ENCODE results near the gene TNIP3.
A peak's percentile ranks its signal among the peaks of the same experiment; 100 is the strongest.
"Not testable (repeated sequence)": the region's sequence is repeated elsewhere in the genome, so short reads cannot be mapped to it uniquely, and the experiment has no call there.

TNIP3 gene

GRCh38 chr4:121164291-121164690 is at the start of gene TNIP3:
Gene TNIP3 (minus strand): TSS chr4:121164321. CDS start chr4:121164125, 196 bp downstream.
- no peak for DNase-seq (ENCODE audit: low spot score)

- DNase-seq (ENCODE audit: low spot score), result no peak
Measured at GRCh38 chr4:121212806-121213205, 48.7 kb upstream of the TNIP3 start.

- no peak for DNase-seq (ENCODE audit: low spot score)
Measured at GRCh38 chr4:121209171-121209570, 45.0 kb upstream of the TNIP3 start.

- DNase-seq (ENCODE audit: low spot score), result no peak
Measured at GRCh38 chr4:121208244-121209007, 44.3 kb upstream of the TNIP3 start.

- not testable (repeated sequence) for DNase-seq (ENCODE audit: low spot score)
Measured at GRCh38 chr4:121205777-121206176, 41.7 kb upstream of the TNIP3 start.

GRCh38 chr4:121200795-121201472 is 36.8 kb upstream of the TNIP3 start:
- DNase-seq (ENCODE audit: low spot score), result peak; percentile 11

- peak; percentile 30 for DNase-seq (ENCODE audit: low spot score)
Measured at GRCh38 chr4:121199742-121200561, 35.8 kb upstream of the TNIP3 start.

GRCh38 chr4:121198251-121198650 is 34.1 kb upstream of the TNIP3 start:
- DNase-seq (ENCODE audit: low spot score), result no peak

GRCh38 chr4:121195649-121196048 is 31.5 kb upstream of the TNIP3 start:
- DNase-seq (ENCODE audit: low spot score), result no peak

- peak; percentile 9 for DNase-seq (ENCODE audit: low spot score)
Measured at GRCh38 chr4:121192480-121192879, 28.4 kb upstream of the TNIP3 start.

GRCh38 chr4:121192013-121192412 is 27.9 kb upstream of the TNIP3 start:
- no peak for DNase-seq (ENCODE audit: low spot score)

GRCh38 chr4:121191361-121191760 is 27.2 kb upstream of the TNIP3 start:
- no peak for DNase-seq (ENCODE audit: low spot score)

GRCh38 chr4:121190389-121190788 is 26.3 kb upstream of the TNIP3 start:
- DNase-seq (ENCODE audit: low spot score), result no peak

GRCh38 chr4:121189326-121190215 is 25.4 kb upstream of the TNIP3 start:
- no peak for DNase-seq (ENCODE audit: low spot score)

- DNase-seq (ENCODE audit: low spot score), result no peak
Measured at GRCh38 chr4:121187206-121187605, 23.1 kb upstream of the TNIP3 start.

GRCh38 chr4:121185960-121186359 is 21.8 kb upstream of the TNIP3 start:
- DNase-seq (ENCODE audit: low spot score), result no peak

- DNase-seq (ENCODE audit: low spot score), result no peak
Measured at GRCh38 chr4:121183989-121184388, 19.9 kb upstream of the TNIP3 start.

GRCh38 chr4:121183361-121183760 is 19.2 kb upstream of the TNIP3 start:
- no peak for DNase-seq (ENCODE audit: low spot score)

GRCh38 chr4:121182296-121182695 is 18.2 kb upstream of the TNIP3 start:
- no peak for DNase-seq (ENCODE audit: low spot score)

GRCh38 chr4:121181493-121181892 is 17.4 kb upstream of the TNIP3 start:
- DNase-seq (ENCODE audit: low spot score), result no peak

- no peak for DNase-seq (ENCODE audit: low spot score)
Measured at GRCh38 chr4:121180558-121180957, 16.4 kb upstream of the TNIP3 start.
